ENCODE data around the gene DNAL4.

DNA sequence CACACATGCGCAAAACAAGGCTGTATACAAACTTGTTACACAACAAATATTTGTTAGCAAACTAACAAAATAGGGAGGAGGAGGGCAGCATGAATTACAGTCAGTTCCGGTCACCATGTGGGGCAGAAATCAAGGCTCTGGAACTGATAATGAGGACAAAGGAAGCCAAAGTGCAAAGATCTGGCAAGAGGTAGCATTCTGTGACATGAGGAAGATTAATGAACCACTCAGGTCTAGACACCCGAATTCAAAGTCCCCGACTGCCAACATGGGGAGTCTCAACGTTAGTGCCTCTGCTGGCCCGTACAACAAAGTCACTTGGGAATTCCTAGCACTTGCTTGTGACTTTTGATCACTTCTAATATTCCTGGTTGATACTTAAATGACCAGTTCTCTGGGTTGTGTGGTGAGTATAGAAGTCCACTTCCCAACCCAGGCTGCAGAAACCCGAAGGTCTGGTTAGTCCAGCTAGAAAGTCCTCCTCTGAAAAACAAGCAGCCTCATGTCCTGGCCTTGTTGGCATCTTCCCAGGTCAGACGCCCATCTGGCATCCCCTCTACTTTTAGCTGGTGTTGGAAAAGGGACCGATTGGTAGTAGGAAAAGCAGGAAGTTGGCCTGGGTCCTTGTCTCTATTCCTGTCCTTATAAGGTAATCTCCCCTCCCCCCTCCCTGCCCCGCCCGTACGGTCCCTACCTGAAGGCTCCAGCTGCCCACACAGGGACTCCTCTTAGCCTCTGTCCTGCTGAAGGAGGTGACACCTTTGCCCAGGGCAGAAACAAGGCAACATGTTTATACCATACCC lies 39.8 kb downstream of the DNAL4 start:
- TF ChIP-seq, protein P1, sequence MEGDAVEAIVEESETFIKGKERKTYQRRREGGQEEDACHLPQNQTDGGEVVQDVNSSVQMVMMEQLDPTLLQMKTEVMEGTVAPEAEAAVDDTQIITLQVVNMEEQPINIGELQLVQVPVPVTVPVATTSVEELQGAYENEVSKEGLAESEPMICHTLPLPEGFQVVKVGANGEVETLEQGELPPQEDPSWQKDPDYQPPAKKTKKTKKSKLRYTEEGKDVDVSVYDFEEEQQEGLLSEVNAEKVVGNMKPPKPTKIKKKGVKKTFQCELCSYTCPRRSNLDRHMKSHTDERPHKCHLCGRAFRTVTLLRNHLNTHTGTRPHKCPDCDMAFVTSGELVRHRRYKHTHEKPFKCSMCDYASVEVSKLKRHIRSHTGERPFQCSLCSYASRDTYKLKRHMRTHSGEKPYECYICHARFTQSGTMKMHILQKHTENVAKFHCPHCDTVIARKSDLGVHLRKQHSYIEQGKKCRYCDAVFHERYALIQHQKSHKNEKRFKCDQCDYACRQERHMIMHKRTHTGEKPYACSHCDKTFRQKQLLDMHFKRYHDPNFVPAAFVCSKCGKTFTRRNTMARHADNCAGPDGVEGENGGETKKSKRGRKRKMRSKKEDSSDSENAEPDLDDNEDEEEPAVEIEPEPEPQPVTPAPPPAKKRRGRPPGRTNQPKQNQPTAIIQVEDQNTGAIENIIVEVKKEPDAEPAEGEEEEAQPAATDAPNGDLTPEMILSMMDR (IDR thresholded peaks at IDR 0.05) = no peak
- TF ChIP-seq POLR2A (IDR thresholded peaks at IDR 0.05) (no peak), POLR2AphosphoS5 (IDR thresholded peaks at IDR 0.05; ENCODE audit: insufficient read depth in 1 of 2, low read depth in 1 of 2) (peak in 1 of 2 donors; percentile 79)

All from vagina (tissue), 2 donors.